Measurements from ENCODE around the gene ICAM1. TPM values are rescaled to one million over a fixed set of nuclear protein-coding genes. Genes with fewer than 3 reads are reported as not detected.

The ICAM1 gene
- total and polyA plus RNA-seq, 2 of the 13 experiments (the other 11 are each of a cell fraction or from before 2014, with no cell fraction given): 37.9 to 98.4 TPM

DNA sequence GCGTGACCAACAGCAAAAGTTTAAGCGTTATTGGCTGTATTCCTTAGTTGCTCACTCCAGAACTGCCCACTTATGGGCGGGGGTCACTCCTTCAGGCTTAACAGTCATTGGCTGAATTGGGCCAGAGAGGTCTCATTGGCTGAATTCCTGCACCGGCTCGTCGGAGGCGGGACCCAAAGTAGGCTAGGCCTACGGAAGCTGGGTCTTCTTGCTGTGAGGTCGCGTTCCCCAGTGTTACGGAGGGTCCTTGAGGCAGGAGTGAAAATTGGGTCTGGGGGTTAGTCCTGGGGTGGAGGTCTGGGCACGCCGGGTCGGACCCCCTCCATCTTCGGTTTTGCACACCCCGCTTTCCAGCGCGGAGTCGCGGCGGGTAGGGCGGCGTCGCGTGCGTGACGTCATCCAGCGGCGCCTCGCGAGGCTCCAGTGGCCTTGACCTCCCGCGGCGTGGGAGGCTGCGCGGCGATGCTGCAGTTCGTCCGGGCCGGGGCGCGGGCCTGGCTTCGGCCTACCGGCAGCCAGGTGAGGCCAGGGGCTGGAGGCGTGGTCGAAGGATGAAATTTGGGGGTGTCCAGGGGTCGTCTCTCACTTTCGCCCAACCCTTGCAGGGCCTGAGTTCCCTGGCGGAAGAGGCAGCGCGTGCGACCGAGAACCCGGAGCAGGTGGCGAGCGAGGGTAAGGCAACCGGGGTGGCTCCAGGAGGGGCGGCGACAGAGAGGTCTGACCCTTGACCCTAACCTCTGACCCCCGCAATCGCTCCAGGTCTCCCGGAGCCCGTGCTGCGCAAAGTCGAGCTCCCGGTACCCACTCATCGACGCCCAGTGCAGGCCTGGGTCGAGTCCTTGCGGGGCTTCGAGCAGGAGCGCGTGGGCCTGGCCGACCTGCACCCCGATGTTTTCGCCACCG is 18.9 kb upstream of the ICAM1 start, which contains the start of gene MRPL4 (continued):
- TF ChIP-seq ZNF292 (CRISPR knock-in tag; IDR thresholded peaks at IDR 0.05; ENCODE audit: borderline replicate concordance, low read depth) (no peak), ISX (CRISPR knock-in tag; conservative IDR thresholded peaks at IDR 0.05) (no peak), DR1 (CRISPR knock-in tag; IDR thresholded peaks at IDR 0.05) (peak; percentile 75; the same call in 1 of the 2 replicates), PCBP1 (IDR thresholded peaks at IDR 0.05; ENCODE audit: borderline replicate concordance, low read depth, low read length) (no peak), ZNF598 (CRISPR knock-in tag; IDR thresholded peaks at IDR 0.05; ENCODE audit: borderline replicate concordance) (peak; percentile 85; the same call in 1 of the 2 replicates), HNRNPLL (IDR thresholded peaks at IDR 0.05; ENCODE audit: low read depth, low read length, poor library complexity, severe bottlenecking) (peak; percentile 4), CHD4 (IDR thresholded peaks at IDR 0.05; ENCODE audit: borderline replicate concordance, low read length) (no peak), MTF2 (CRISPR knock-in tag; IDR thresholded peaks at IDR 0.05; ENCODE audit: borderline replicate concordance) (peak; percentile 92; the same call in 1 of the 2 replicates), ZNF724P (CRISPR knock-in tag; IDR thresholded peaks at IDR 0.05; ENCODE audit: borderline replicate concordance) (peak; percentile 59; the same call in 1 of the 2 replicates), ZNF782 (CRISPR knock-in tag; IDR thresholded peaks at IDR 0.05; ENCODE audit: borderline replicate concordance) (peak; percentile 71; the same call in 1 of the 2 replicates), ZSCAN12 (CRISPR knock-in tag; IDR thresholded peaks at IDR 0.05) (0 out of 2 replicates have a peak, but pooled peaks have one; percentile 34), REXO4 (CRISPR knock-in tag; IDR thresholded peaks at IDR 0.05; ENCODE audit: borderline replicate concordance) (peak; percentile 51; the same call in 1 of the 2 replicates), HDAC2 (CRISPR knock-in tag; IDR thresholded peaks at IDR 0.05) (peak; percentile 71), ZNF768 (CRISPR knock-in tag; IDR thresholded peaks at IDR 0.05) (peak; percentile 72)
- TF ChIP-seq, protein P1, sequence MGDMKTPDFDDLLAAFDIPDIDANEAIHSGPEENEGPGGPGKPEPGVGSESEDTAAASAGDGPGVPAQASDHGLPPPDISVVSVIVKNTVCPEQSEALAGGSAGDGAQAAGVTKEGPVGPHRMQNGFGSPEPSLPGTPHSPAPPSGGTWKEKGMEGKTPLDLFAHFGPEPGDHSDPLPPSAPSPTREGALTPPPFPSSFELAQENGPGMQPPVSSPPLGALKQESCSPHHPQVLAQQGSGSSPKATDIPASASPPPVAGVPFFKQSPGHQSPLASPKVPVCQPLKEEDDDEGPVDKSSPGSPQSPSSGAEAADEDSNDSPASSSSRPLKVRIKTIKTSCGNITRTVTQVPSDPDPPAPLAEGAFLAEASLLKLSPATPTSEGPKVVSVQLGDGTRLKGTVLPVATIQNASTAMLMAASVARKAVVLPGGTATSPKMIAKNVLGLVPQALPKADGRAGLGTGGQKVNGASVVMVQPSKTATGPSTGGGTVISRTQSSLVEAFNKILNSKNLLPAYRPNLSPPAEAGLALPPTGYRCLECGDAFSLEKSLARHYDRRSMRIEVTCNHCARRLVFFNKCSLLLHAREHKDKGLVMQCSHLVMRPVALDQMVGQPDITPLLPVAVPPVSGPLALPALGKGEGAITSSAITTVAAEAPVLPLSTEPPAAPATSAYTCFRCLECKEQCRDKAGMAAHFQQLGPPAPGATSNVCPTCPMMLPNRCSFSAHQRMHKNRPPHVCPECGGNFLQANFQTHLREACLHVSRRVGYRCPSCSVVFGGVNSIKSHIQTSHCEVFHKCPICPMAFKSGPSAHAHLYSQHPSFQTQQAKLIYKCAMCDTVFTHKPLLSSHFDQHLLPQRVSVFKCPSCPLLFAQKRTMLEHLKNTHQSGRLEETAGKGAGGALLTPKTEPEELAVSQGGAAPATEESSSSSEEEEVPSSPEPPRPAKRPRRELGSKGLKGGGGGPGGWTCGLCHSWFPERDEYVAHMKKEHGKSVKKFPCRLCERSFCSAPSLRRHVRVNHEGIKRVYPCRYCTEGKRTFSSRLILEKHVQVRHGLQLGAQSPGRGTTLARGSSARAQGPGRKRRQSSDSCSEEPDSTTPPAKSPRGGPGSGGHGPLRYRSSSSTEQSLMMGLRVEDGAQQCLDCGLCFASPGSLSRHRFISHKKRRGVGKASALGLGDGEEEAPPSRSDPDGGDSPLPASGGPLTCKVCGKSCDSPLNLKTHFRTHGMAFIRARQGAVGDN (CRISPR knock-in tag; IDR thresholded peaks at IDR 0.05): peak; percentile 98
- TF ChIP-seq, protein P2, sequence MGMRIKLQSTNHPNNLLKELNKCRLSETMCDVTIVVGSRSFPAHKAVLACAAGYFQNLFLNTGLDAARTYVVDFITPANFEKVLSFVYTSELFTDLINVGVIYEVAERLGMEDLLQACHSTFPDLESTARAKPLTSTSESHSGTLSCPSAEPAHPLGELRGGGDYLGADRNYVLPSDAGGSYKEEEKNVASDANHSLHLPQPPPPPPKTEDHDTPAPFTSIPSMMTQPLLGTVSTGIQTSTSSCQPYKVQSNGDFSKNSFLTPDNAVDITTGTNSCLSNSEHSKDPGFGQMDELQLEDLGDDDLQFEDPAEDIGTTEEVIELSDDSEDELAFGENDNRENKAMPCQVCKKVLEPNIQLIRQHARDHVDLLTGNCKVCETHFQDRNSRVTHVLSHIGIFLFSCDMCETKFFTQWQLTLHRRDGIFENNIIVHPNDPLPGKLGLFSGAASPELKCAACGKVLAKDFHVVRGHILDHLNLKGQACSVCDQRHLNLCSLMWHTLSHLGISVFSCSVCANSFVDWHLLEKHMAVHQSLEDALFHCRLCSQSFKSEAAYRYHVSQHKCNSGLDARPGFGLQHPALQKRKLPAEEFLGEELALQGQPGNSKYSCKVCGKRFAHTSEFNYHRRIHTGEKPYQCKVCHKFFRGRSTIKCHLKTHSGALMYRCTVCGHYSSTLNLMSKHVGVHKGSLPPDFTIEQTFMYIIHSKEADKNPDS (CRISPR knock-in tag; IDR thresholded peaks at IDR 0.05): peak; percentile 95
- TF ChIP-seq, protein P3, sequence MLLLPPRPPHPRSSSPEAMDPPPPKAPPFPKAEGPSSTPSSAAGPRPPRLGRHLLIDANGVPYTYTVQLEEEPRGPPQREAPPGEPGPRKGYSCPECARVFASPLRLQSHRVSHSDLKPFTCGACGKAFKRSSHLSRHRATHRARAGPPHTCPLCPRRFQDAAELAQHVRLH (CRISPR knock-in tag; IDR thresholded peaks at IDR 0.05; ENCODE audit: borderline replicate concordance, low read depth): peak; percentile 16; the same call in 1 of the 2 replicates
- TF ChIP-seq, protein P4, sequence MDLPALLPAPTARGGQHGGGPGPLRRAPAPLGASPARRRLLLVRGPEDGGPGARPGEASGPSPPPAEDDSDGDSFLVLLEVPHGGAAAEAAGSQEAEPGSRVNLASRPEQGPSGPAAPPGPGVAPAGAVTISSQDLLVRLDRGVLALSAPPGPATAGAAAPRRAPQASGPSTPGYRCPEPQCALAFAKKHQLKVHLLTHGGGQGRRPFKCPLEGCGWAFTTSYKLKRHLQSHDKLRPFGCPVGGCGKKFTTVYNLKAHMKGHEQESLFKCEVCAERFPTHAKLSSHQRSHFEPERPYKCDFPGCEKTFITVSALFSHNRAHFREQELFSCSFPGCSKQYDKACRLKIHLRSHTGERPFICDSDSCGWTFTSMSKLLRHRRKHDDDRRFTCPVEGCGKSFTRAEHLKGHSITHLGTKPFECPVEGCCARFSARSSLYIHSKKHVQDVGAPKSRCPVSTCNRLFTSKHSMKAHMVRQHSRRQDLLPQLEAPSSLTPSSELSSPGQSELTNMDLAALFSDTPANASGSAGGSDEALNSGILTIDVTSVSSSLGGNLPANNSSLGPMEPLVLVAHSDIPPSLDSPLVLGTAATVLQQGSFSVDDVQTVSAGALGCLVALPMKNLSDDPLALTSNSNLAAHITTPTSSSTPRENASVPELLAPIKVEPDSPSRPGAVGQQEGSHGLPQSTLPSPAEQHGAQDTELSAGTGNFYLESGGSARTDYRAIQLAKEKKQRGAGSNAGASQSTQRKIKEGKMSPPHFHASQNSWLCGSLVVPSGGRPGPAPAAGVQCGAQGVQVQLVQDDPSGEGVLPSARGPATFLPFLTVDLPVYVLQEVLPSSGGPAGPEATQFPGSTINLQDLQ (CRISPR knock-in tag; IDR thresholded peaks at IDR 0.05): peak; percentile 41; the same call in 1 of the 2 replicates

All from HepG2 (cell line).